ENCODE data around the gene MRPL44. TPM values are rescaled to one million over a fixed set of nuclear protein-coding genes. Genes with fewer than 3 reads are reported as not detected.

MRPL44 gene
- total and polyA plus RNA-seq, 2 of the 13 experiments (the other 11 are each of a cell fraction or from before 2014, with no cell fraction given): 38.4 to 78.0 TPM

DNA sequence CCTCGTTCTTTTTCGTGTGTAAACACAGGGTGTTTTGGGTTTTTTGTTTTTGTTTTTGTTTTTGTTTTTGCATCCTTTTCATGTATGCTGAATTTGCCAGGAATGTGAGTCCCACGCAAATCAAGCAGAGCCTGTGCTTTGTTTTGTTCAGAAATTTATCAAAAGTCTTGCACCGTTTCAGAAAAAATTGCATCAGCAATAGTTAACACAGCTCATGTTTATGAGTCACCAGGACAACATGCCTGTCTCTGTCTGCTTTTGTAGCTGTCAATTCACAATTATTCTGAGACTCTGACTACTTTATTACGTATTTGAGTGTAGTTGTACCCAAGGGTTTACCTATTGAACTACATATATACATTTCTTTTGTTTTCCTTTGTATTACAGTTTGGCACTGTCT is 38.3 kb downstream of the MRPL44 start (continued):
- TF ChIP-seq, protein P1, sequence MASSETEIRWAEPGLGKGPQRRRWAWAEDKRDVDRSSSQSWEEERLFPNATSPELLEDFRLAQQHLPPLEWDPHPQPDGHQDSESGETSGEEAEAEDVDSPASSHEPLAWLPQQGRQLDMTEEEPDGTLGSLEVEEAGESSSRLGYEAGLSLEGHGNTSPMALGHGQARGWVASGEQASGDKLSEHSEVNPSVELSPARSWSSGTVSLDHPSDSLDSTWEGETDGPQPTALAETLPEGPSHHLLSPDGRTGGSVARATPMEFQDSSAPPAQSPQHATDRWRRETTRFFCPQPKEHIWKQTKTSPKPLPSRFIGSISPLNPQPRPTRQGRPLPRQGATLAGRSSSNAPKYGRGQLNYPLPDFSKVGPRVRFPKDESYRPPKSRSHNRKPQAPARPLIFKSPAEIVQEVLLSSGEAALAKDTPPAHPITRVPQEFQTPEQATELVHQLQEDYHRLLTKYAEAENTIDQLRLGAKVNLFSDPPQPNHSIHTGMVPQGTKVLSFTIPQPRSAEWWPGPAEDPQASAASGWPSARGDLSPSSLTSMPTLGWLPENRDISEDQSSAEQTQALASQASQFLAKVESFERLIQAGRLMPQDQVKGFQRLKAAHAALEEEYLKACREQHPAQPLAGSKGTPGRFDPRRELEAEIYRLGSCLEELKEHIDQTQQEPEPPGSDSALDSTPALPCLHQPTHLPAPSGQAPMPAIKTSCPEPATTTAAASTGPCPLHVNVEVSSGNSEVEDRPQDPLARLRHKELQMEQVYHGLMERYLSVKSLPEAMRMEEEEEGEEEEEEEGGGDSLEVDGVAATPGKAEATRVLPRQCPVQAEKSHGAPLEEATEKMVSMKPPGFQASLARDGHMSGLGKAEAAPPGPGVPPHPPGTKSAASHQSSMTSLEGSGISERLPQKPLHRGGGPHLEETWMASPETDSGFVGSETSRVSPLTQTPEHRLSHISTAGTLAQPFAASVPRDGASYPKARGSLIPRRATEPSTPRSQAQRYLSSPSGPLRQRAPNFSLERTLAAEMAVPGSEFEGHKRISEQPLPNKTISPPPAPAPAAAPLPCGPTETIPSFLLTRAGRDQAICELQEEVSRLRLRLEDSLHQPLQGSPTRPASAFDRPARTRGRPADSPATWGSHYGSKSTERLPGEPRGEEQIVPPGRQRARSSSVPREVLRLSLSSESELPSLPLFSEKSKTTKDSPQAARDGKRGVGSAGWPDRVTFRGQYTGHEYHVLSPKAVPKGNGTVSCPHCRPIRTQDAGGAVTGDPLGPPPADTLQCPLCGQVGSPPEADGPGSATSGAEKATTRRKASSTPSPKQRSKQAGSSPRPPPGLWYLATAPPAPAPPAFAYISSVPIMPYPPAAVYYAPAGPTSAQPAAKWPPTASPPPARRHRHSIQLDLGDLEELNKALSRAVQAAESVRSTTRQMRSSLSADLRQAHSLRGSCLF (CRISPR knock-in tag; IDR thresholded peaks at IDR 0.05; ENCODE audit: borderline replicate concordance): no peak
- TF ChIP-seq KDM1A (CRISPR knock-in tag; IDR thresholded peaks at IDR 0.05) (peak; percentile 80; the same call in 1 of the 2 replicates), ZNF282 (IDR thresholded peaks at IDR 0.05; ENCODE audit: partially characterized antibody) (no peak), KMT2B (CRISPR knock-in tag; IDR thresholded peaks at IDR 0.05) (no peak), CENPX (CRISPR knock-in tag; IDR thresholded peaks at IDR 0.05) (no peak), GATAD2A (CRISPR knock-in tag; IDR thresholded peaks at IDR 0.05) (peak; percentile 67), KDM3A (CRISPR knock-in tag; IDR thresholded peaks at IDR 0.05; ENCODE audit: low read depth) (no peak), KLF6 (CRISPR knock-in tag; IDR thresholded peaks at IDR 0.05) (0 out of 2 replicates have a peak, but pooled peaks have one; percentile 47), ZNF83 (CRISPR knock-in tag; IDR thresholded peaks at IDR 0.05; ENCODE audit: borderline replicate concordance) (no peak), CHCHD3 (CRISPR knock-in tag; IDR thresholded peaks at IDR 0.05) (no peak), RFXAP (CRISPR knock-in tag; IDR thresholded peaks at IDR 0.05; ENCODE audit: borderline replicate concordance) (no peak), MIXL1 (CRISPR knock-in tag; IDR thresholded peaks at IDR 0.05) (no peak), SOX13 (IDR thresholded peaks at IDR 0.05) (no peak), SOX13 (CRISPR knock-in tag; conservative IDR thresholded peaks at IDR 0.05 in 1 of 2, IDR thresholded peaks at IDR 0.05 in 1 of 2) (peak in 1 of 2 experiments; percentile 25; a peak in 1 of 4 replicates), ZNF569 (CRISPR knock-in tag; IDR thresholded peaks at IDR 0.05; ENCODE audit: borderline replicate concordance) (no peak), THYN1 (CRISPR knock-in tag; IDR thresholded peaks at IDR 0.05; ENCODE audit: borderline replicate concordance, low read depth) (no peak), POLR2AphosphoS2 (IDR thresholded peaks at IDR 0.05; ENCODE audit: low read depth, low read length) (no peak), SP2 (CRISPR knock-in tag; IDR thresholded peaks at IDR 0.05) (no peak), NFIB (CRISPR knock-in tag; IDR thresholded peaks at IDR 0.05; ENCODE audit: borderline replicate concordance) (no peak), POLR2A (IDR thresholded peaks at IDR 0.05; ENCODE audit: insufficient read depth in 1 of 2, low read depth in 2 of 2, low read length in 2 of 2) (no peak), ZFP82 (CRISPR knock-in tag; IDR thresholded peaks at IDR 0.05; ENCODE audit: borderline replicate concordance) (no peak), PCBP1 (IDR thresholded peaks at IDR 0.05; ENCODE audit: borderline replicate concordance, low read depth, low read length) (no peak), POLR2G (IDR thresholded peaks at IDR 0.05; ENCODE audit: low read depth, low read length) (no peak)
- TF ChIP-seq, protein P2, sequence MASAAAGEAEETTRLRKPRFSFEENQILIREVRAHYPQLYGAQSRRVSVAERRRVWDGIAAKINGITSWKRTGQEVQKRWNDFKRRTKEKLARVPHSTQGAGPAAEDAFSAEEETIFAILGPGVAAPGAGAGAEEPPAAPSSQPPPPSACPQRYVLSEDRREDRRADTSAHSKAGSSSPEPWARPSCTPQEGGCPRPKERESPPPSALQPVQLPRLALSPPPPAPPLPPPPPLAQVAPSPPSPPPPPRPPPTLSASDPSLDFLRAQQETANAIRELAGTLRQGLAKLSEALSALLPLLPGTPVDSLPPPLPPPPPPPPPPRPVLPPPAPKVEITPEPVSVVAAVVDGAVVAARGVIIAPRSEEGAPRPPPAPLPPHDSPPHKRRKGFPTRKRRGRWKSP (CRISPR knock-in tag; IDR thresholded peaks at IDR 0.05): no peak
- TF ChIP-seq, protein P3, sequence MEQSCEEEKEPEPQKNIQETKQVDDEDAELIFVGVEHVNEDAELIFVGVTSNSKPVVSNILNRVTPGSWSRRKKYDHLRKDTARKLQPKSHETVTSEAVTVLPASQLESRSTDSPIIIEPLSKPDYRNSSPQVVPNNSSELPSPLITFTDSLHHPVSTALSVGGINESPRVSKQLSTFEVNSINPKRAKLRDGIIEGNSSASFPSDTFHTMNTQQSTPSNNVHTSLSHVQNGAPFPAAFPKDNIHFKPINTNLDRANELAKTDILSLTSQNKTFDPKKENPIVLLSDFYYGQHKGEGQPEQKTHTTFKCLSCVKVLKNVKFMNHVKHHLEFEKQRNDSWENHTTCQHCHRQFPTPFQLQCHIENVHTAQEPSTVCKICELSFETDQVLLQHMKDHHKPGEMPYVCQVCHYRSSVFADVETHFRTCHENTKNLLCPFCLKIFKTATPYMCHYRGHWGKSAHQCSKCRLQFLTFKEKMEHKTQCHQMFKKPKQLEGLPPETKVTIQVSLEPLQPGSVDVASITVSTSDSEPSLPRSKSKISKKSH (CRISPR knock-in tag; IDR thresholded peaks at IDR 0.05; ENCODE audit: borderline replicate concordance): no peak
- TF ChIP-seq, protein P4, sequence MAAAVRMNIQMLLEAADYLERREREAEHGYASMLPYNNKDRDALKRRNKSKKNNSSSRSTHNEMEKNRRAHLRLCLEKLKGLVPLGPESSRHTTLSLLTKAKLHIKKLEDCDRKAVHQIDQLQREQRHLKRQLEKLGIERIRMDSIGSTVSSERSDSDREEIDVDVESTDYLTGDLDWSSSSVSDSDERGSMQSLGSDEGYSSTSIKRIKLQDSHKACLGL (CRISPR knock-in tag; IDR thresholded peaks at IDR 0.05): no peak

All from HepG2 (cell line).